GM10266 (cell line): ENCODE data around the gene ID2.

ENCODE experiments used
- DNase-seq: peaks from one replicate; pipeline ENCODE4 v3.0.0; 2012; ENCODE audit errors: extremely low spot score
- TF ChIP-seq, protein P1 (sequence below): IDR thresholded peaks from 2 replicates; pipeline ENCODE4 v1.5.1; 2012; ENCODE audit warnings: mild to moderate bottlenecking, low read depth; ENCODE audit not compliant: control insufficient read depth, insufficient read depth; ENCODE audit errors: missing control alignments

ID2 gene

DNA sequence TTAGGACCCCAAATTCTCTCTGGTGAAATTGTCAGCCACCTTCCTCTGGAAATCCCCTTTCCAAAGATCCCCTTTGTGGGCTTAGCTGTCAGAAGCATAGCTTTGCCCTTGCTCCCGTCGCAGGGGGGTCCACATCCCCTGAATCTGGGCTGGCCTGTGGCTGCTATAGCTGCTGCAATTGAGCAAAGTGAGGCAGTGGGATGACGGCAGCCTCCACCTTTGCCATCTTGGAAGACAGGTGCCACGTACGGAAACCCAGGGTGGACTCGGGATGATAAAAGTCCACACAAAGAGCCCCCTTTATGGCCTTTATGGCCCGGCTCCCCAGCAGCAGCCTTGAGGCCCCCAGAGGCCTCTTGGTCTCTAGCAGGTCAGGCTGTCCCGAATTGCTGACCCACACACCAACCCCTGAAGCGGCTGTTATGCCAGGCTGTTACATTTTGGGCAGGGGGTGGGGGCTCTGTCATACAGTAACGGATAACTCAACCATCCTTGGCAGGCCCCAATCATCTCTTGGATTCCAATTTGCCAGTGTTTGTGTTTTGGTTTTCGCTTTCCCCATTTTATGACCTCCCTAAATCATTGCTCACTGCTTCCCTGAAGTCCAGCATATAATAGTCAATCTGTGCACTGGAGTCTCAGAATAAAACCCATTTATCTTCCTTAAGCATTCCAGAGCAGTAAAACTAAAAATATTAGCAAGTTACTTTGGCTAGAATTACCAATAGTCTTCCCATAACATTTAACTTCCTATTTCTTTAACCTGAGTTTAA is 33.2 kb upstream of the ID2 start:
- TF ChIP-seq, protein P1, sequence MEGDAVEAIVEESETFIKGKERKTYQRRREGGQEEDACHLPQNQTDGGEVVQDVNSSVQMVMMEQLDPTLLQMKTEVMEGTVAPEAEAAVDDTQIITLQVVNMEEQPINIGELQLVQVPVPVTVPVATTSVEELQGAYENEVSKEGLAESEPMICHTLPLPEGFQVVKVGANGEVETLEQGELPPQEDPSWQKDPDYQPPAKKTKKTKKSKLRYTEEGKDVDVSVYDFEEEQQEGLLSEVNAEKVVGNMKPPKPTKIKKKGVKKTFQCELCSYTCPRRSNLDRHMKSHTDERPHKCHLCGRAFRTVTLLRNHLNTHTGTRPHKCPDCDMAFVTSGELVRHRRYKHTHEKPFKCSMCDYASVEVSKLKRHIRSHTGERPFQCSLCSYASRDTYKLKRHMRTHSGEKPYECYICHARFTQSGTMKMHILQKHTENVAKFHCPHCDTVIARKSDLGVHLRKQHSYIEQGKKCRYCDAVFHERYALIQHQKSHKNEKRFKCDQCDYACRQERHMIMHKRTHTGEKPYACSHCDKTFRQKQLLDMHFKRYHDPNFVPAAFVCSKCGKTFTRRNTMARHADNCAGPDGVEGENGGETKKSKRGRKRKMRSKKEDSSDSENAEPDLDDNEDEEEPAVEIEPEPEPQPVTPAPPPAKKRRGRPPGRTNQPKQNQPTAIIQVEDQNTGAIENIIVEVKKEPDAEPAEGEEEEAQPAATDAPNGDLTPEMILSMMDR, result no peak
- DNase-seq, result no peak

DNA sequence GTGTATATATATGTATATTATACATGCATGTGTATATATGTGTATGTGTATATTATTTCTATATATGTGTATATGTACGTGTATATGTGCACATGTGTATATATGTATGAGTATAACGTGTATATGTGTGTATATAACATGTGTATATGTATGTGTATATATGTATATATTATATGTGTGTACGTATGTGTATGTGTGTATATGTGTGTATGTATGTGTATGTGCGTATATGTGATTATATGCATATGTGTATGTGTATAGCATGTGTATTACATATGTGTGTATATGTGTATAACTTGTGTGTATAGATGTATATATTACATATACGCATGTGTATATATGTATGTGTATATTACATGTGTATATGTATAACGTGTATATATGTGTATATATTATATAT is 32.1 kb upstream of the ID2 start:
- DNase-seq, result no peak
- TF ChIP-seq, protein P1, result no peak

DNA sequence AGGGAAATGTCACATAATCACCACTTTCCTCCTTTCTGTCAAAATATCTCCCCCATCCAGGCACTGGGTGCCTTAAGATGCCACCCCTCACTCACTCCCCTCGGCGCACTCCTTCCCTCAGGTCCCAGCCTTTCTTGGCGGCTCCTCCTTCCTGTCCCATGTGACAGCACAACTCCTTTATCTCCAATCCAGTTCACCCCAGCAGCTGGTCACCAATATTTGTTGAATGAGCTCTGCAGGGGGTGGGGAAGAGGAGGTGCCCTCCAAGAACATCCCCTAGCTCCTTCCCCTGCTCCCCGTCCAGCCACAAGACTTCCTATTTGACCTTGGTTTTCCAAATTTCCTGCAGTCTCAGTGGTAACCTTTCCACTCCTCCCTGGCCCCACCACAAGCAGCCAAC is 31.6 kb upstream of the ID2 start:
- TF ChIP-seq, protein P1, result no peak
- DNase-seq, result no peak

DNA sequence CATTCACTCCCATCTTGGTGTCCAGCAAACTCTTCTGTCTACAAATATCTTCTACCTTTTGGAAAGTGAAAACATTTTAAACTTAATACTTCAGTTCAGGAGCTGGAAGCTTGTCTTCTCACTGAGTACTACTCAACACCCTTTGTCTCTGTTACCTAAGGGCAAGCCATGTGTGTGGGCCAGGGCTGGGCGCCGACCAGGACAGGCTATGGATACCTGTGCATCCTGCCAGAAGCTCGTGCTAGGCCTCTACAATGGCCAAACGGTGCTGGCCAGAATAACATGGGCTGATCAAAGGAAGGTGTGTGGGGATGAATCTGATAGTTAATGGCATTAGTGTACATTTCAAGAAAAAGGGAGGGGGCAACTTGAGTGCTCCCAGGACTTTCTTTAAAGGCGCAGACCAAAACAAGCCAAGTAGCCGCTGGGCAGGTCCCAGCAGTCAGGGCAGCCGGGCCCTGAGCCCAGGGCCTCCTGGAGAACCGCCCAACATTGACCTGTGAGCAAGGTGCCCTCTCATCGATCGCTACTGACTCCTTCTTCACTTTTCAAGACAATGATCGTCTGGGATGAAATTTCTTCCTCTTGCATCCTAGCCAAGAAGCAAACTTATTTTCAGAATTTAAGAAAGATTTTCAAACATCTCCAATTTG is 29.0 kb upstream of the ID2 start:
- DNase-seq, result no peak
- TF ChIP-seq, protein P1, result no peak

DNA sequence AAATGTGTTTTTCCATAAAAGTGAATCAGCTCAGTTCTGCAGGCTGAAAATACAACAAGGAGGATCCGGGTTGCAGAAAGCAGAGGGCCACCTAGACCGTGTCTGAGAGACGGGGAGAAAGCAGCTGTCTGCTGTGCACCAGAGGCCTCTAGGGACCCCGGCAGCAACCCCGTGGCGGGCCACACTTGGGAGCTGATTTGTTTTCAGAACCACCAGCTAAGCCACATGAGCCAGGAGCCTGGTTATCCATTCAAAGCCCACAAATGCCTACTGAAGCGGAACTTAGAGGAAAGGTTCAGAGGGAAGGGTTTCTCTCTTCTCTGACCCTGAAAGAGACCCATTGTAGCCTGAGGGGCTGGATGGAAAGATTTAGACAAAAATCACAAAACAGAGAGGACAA is 28.4 kb upstream of the ID2 start:
- no peak for DNase-seq
- TF ChIP-seq, protein P1, result no peak

DNA sequence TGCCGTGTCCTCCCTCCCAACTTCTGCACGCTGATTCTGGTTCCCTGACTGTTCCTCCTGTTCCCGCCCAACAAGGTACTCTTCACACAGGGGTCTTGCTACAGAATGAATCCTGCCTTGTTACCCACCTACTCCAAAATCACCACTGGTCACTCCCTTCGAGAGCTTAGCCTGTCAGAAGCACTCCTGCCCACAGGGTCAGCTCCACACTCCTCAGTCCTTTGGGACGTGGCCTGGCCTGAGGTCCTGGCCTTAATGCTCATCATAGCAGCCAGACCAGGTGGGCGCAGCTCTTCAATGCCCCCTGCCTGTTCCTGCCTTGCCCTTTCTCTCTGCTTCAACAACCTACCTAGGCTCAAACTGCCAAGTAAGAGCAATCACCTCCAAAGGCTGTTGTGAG is 27.8 kb upstream of the ID2 start:
- no peak for DNase-seq
- TF ChIP-seq, protein P1, result no peak

DNA sequence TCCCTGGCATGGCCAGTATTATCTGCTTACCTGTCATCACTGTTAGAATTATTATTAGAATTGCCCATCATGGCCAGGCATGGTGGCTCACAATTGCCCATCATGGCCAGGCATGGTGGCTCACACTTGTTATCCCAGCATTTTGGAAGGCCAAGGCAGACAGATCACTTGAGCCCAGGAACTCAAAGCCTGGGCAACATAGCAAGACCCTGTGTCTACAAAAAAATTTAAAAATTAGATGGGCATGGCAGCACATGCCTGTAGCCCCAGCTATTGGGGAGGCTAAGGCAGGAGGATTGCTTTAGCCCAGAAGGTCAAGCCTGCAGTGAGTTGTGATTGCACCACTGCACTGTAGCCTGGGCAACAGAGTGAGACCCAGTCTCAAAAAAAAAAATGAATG is 27.4 kb upstream of the ID2 start:
- TF ChIP-seq, protein P1, result no peak

More for the DNA sequence above, 27.4 kb upstream of the ID2 start:
- DNase-seq, result no peak
